ENCODE results near the gene LIPT1. TPM values are rescaled to one million over a fixed set of nuclear protein-coding genes. Genes with fewer than 3 reads are reported as not detected.

Gene LIPT1
- total and polyA plus RNA-seq, 2 of the 8 experiments (the other 6 are each of a cell fraction or from before 2014, with no cell fraction given) = 6.1 to 10.9 TPM

DNA sequence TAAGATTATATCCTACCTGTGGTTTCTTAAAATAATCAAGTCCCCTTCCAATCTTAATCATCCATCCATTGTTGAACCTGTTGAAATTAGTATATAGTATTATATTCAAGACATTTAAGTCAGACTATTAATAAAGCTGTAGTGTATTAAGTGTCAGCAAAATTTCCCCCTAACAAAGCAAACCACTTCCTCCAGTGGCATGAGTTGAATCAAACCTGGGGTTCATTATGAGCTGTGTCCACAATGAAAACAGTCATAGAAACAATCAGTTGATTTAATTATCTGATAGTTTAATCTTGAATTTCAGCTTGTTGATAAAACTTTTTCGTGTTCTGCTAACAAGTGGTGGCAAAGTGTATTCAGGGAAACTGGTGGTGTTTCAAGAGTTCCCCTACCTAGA, 14.8 kb downstream of the LIPT1 start:
- 89% methylated on average over 1 of the region's 1 CpG; no CpG with 5 or more reads in 1 of the 2 experiments for WGBS, 2 experiments (ENCODE audit: extremely low coverage in 1 of 2, insufficient coverage in 1 of 2, insufficient read length in 1 of 2, insufficient replicate concordance in 2 of 2, low coverage in 1 of 2, low lambda C conversion rate in 2 of 2, missing lambda C conversion rate in 1 of 2)
- TF ChIP-seq RNF2 (IDR thresholded peaks at IDR 0.05; ENCODE audit: borderline replicate concordance, low read depth, low read length, missing control alignments, poor library complexity, severe bottlenecking) = no peak
- no peak for TF ChIP-seq KDM4A (IDR thresholded peaks at IDR 0.05; ENCODE audit: low read depth, low read length, severe bottlenecking)
- TF ChIP-seq ZNF274 (IDR thresholded peaks at IDR 0.05; ENCODE audit: borderline replicate concordance, extremely low read depth, low read length) = no peak
- no peak for TF ChIP-seq SUZ12 (IDR thresholded peaks at IDR 0.05; ENCODE audit: low read length)
- TF ChIP-seq CHD1 (IDR thresholded peaks at IDR 0.05; ENCODE audit: low read depth, low read length) = no peak
- no peak for TF ChIP-seq CTBP2 (IDR thresholded peaks at IDR 0.05; ENCODE audit: borderline replicate concordance, insufficient read depth, insufficient read length, low read length)
- TF ChIP-seq SIRT6 (IDR thresholded peaks at IDR 0.05; ENCODE audit: low read length) = no peak
- TF ChIP-seq POLR2A (IDR thresholded peaks at IDR 0.05; ENCODE audit: control extremely low read depth in 1 of 2, low read depth in 2 of 2, low read length in 2 of 2) = no peak
- TF ChIP-seq TAF7 (optimal IDR thresholded peaks at IDR 0.05; ENCODE audit: borderline replicate concordance, low read depth, low read length) = no peak
- no peak for TF ChIP-seq TCF12 (IDR thresholded peaks at IDR 0.05; ENCODE audit: low read depth, low read length)
- no peak for TF ChIP-seq CHD2 (IDR thresholded peaks at IDR 0.05; ENCODE audit: low read length)
- TF ChIP-seq, protein P1, sequence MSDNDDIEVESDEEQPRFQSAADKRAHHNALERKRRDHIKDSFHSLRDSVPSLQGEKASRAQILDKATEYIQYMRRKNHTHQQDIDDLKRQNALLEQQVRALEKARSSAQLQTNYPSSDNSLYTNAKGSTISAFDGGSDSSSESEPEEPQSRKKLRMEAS (IDR thresholded peaks at IDR 0.05) = no peak
- TF ChIP-seq CBX8 (IDR thresholded peaks at IDR 0.05; ENCODE audit: borderline replicate concordance, low read depth, low read length) = no peak
- TF ChIP-seq HDAC6 (IDR thresholded peaks at IDR 0.05; ENCODE audit: low read depth, low read length) = no peak
- no peak for TF ChIP-seq BRCA1 (IDR thresholded peaks at IDR 0.05; ENCODE audit: low read depth, low read length)

More for the DNA sequence above, 14.8 kb downstream of the LIPT1 start:
- H2BK20ac ChIP-seq (ENCODE audit: low read length) = no peak overlapping the region
- H4K5ac ChIP-seq (ENCODE audit: insufficient read length, low read depth, low read length) = no peak overlapping the region
- no peak overlapping the region for H3K9ac ChIP-seq (replicated peaks in 1 of 4; ENCODE audit: extremely low read depth in 1 of 4, low read depth in 3 of 4, low read length in 3 of 4)
- H3K23me2 ChIP-seq (ENCODE audit: low read depth, low read length) = no peaks in the 10 kb centered on the region
- no peak overlapping the region for H3K4me3 ChIP-seq (ENCODE audit: extremely low read depth in 1 of 4, insufficient read depth in 2 of 4, low read depth in 3 of 4, low read length in 4 of 4)
- H4K20me1 ChIP-seq (replicated peaks in 1 of 2; ENCODE audit: control insufficient read depth in 1 of 2, insufficient read depth in 2 of 2, low read length in 2 of 2) = peaks cover 0 to 3% of the 10 kb centered on the region in 2 experiments
- H3K4me2 ChIP-seq (ENCODE audit: insufficient read depth in 1 of 2, low read depth in 2 of 2, low read length in 2 of 2) = no peak overlapping the region
- no peak overlapping the region for H2AK5ac ChIP-seq (ENCODE audit: low read depth, low read length)
- H4K8ac ChIP-seq (ENCODE audit: extremely low read depth, insufficient read depth, low read length) = no peak overlapping the region
- H3K18ac ChIP-seq (ENCODE audit: extremely low read depth, low read length) = no peak overlapping the region
- H3K79me2 ChIP-seq (ENCODE audit: control insufficient read depth in 1 of 2, insufficient read depth in 2 of 2, low read length in 2 of 2) = no peaks in the 10 kb centered on the region
- H3K23ac ChIP-seq (ENCODE audit: insufficient read length) = no peak overlapping the region
- H2BK15ac ChIP-seq (ENCODE audit: low read length) = no peak overlapping the region
- ChIA-PET CTCF (ENCODE audit: partially characterized antibody) (interaction anchor here (0.8 kb wide), 1 partner anchor 11 kb away, joined by 3 read pairs; no protein-coding TSS in a partner anchor), POLR2A (ENCODE audit: partially characterized antibody) (interaction anchor here (1.8 kb wide), 1 partner anchor 11 kb away, joined by 5 read pairs; the partner anchor contains the start of genes MITD1 and MRPL30)
- no peaks in the 10 kb centered on the region for H3K4me1 ChIP-seq (replicated peaks in 1 of 4; ENCODE audit: control insufficient read depth in 3 of 4, insufficient read depth in 4 of 4, low read length in 3 of 4)
- H3K27me3 ChIP-seq (replicated peaks in 1 of 4; ENCODE audit: control insufficient read depth in 3 of 4, extremely low read depth in 1 of 4, insufficient read depth in 3 of 4, low read length in 3 of 4) = no peaks in the 10 kb centered on the region
- H2BK120ac ChIP-seq (replicated peaks; ENCODE audit: low read depth, low read length) = no peak overlapping the region
- H3K79me1 ChIP-seq (ENCODE audit: low read depth, low read length) = no peaks in the 10 kb centered on the region
- no peak for FAIRE-seq
- H2BK12ac ChIP-seq (ENCODE audit: low read depth, low read length) = no peak overlapping the region
- no peak overlapping the region for H2BK5ac ChIP-seq (ENCODE audit: low read depth, low read length)
- H3K14ac ChIP-seq (ENCODE audit: insufficient read length) = no peak overlapping the region
- H4K91ac ChIP-seq (replicated peaks; ENCODE audit: insufficient read length, low read length) = no peak overlapping the region
- DNase-seq (ENCODE audit: low read depth in 1 of 2, low spot score in 2 of 2) = no peak
- no peaks in the 10 kb centered on the region for H3K9me3 ChIP-seq (ENCODE audit: insufficient read depth in 2 of 2, low read depth in 1 of 2, low read length in 1 of 2)
- H3K36me3 ChIP-seq (ENCODE audit: control insufficient read depth in 2 of 4, insufficient read depth in 4 of 4, low read length in 3 of 4) = peaks cover 0 to 37% (median 9%) of the 10 kb centered on the region in 4 experiments; a peak in 6 of 8 replicates
- H3K56ac ChIP-seq (replicated peaks; ENCODE audit: insufficient read length, low read depth, low read length) = no peak overlapping the region
- H3K27ac ChIP-seq (ENCODE audit: low read depth, low read length) = no peak overlapping the region
- H2AFZ ChIP-seq (ENCODE audit: low read length) = no peak overlapping the region
- H3K4ac ChIP-seq (replicated peaks; ENCODE audit: insufficient read length, low read depth, low read length) = no peak overlapping the region
